ENCODE results near the gene WBP11.
A peak's percentile ranks its signal among the peaks of the same experiment; 100 is the strongest.

The WBP11 gene

GRCh38 chr12:14802721-14803010, 612 bp downstream of the WBP11 start:
- ATAC-seq (ENCODE audit: low read depth) (no peak), DNase-seq (ENCODE audit: low spot score in 2 of 2) (no peak)
- H3K9me3 Mint-ChIP-seq: no peaks in the 10 kb centered on the region
- no peaks in the 10 kb centered on the region for H3K27me3 Mint-ChIP-seq
- peaks cover 7% of the 10 kb centered on the region for H3K36me3 Mint-ChIP-seq
- H3K4me3 Mint-ChIP-seq: no peak overlapping the region
- H3K4me1 Mint-ChIP-seq: peaks cover 9% of the 10 kb centered on the region
- H3K27ac Mint-ChIP-seq: no peak overlapping the region

DNA sequence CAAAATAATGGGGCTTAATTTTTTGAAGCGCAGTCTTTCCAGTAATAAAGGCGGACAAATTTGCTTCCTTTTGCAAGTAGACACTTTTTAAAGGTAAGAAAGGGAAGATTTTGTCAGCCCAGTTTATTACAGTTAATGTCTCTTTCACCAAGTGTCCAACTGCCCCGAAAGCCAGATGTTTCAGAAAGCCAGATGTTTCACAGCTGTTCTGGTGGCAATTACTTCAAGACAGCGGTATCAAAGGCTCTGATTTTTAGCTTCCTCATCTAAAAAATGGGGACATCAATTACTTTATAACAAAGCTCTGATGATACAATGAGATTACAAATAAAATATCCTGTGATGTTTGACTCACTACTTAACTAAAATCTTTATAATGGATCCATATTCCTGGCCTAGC, 1.0 kb downstream of the WBP11 start:
- Mint-ChIP-seq H3K27ac (no peak overlapping the region), H3K9me3 (no peaks in the 10 kb centered on the region), H3K27me3 (no peaks in the 10 kb centered on the region), H3K4me1 (peaks cover 9% of the 10 kb centered on the region), H3K4me3 (no peak overlapping the region), H3K36me3 (peaks cover 11% of the 10 kb centered on the region)
- no peak for DNase-seq (ENCODE audit: low spot score in 2 of 2)
- ATAC-seq (ENCODE audit: low read depth): no peak

GRCh38 chr12:14795028-14795448, 8.2 kb downstream of the WBP11 start:
- Mint-ChIP-seq H3K27me3 (no peaks in the 10 kb centered on the region), H3K36me3 (peaks cover 41% of the 10 kb centered on the region), H3K9me3 (no peaks in the 10 kb centered on the region), H3K27ac (peak overlapping the region; percentile 75), H3K4me1 (peaks cover 2% of the 10 kb centered on the region), H3K4me3 (no peak overlapping the region)
- ATAC-seq (ENCODE audit: low read depth) (peak; percentile 42), DNase-seq (ENCODE audit: low spot score in 2 of 2) (no peak)

GRCh38 chr12:14785568-14785967, 17.7 kb downstream of the WBP11 start:
- no peak for ATAC-seq (ENCODE audit: low read depth)
- Mint-ChIP-seq H3K4me1 (peaks cover 1% of the 10 kb centered on the region), H3K4me3 (no peak overlapping the region), H3K27me3 (no peaks in the 10 kb centered on the region), H3K36me3 (peaks cover 19% of the 10 kb centered on the region), H3K9me3 (no peaks in the 10 kb centered on the region), H3K27ac (no peak overlapping the region)
- DNase-seq (ENCODE audit: low spot score in 2 of 2): no peak

DNA sequence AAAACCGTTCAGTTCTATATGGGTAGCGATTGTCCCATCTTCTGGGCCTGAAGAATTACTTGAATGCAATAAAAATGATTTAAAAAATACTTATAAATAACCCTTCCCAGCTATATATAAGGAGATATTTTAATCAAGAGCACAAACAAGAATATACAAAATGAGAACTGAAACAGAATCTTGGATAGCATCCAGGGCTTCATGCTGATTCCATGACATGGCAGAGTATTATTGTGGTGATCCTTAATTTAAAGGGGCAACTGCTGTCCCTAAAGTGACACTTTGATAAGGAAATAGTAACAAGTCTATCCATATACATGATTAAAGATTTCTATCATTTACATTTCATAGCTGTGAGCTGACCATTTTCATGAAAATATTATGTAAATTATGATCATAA, 18.8 kb downstream of the WBP11 start:
- no peak for DNase-seq (ENCODE audit: low spot score in 2 of 2)
- H3K4me3 Mint-ChIP-seq: no peak overlapping the region
- no peak overlapping the region for H3K27ac Mint-ChIP-seq
- peaks cover 12% of the 10 kb centered on the region for H3K36me3 Mint-ChIP-seq
- no peak for ATAC-seq (ENCODE audit: low read depth)
- no peaks in the 10 kb centered on the region for H3K9me3 Mint-ChIP-seq
- peaks cover 4% of the 10 kb centered on the region for H3K4me1 Mint-ChIP-seq
- no peaks in the 10 kb centered on the region for H3K27me3 Mint-ChIP-seq

DNA sequence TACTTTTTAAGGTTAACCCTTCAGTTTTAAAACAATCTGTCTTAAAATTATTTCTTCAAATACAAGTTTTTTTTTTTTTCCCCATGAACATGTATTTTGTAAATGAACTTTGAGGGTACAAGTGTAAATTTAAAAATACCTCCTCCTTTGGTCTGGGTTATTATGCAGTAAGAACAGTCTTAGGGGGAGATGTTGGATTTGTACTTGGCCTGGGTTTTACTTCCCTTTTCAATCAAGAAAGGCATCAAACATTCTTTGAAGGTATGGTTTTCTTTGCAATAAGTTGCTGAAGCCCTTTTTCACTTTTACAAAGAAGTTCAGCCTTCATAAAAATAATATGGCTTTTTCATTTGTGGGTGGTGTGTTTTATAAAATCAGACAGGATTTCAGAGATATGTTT, 20.5 kb downstream of the WBP11 start:
- peaks cover 4% of the 10 kb centered on the region for H3K4me1 Mint-ChIP-seq
- DNase-seq (ENCODE audit: low spot score in 2 of 2) (no peak), ATAC-seq (ENCODE audit: low read depth) (peak; percentile 41)
- H3K4me3 Mint-ChIP-seq: no peak overlapping the region
- peaks cover 5% of the 10 kb centered on the region for H3K36me3 Mint-ChIP-seq
- H3K27me3 Mint-ChIP-seq: no peaks in the 10 kb centered on the region
- no peak overlapping the region for H3K27ac Mint-ChIP-seq
- no peaks in the 10 kb centered on the region for H3K9me3 Mint-ChIP-seq

DNA sequence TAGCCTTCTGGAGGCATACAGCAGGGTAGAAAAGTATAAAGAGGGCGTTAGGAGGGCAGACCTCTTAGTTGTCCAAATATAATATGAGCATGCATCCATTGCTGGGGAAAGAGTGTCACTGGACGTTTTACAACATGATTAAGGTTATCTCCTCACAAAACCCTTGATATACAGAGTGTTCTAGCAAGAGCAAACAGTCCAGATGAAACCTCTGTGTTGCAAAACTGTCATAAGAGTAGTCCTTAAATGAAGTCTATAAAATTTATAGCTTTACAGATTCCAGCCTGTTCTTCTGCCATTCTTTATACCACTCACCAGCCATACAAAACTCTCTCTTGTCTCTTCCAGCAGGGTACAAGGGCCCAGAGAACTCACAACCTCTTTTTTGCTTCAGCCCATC, 21.7 kb downstream of the WBP11 start:
- Mint-ChIP-seq H3K4me1 (peaks cover 4% of the 10 kb centered on the region), H3K27me3 (no peaks in the 10 kb centered on the region), H3K9me3 (no peaks in the 10 kb centered on the region), H3K36me3 (no peaks in the 10 kb centered on the region), H3K27ac (no peak overlapping the region), H3K4me3 (no peak overlapping the region)
- ATAC-seq (ENCODE audit: low read depth) (no peak), DNase-seq (ENCODE audit: low spot score in 2 of 2) (no peak)

DNA sequence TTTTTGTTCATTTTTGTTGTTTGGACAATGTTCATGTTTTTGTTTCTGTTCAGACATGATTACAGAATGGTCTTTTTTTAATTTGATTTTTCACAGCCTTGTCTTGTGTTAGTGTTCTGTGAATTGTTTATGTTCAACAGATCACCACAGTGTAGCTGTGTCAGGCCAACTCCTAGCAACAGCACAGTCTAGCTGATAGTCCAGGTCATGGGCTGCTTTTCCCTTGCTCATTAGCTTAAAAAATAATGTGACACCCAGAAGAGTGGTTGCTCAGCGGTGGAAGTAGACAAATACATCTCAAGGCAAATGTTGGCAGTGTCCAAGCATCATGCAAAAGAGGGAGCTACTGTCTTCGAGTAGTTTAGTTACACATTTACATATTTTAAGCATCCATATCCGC, 22.4 kb downstream of the WBP11 start:
- peaks cover 4% of the 10 kb centered on the region for H3K4me1 Mint-ChIP-seq
- H3K4me3 Mint-ChIP-seq: no peak overlapping the region
- no peaks in the 10 kb centered on the region for H3K9me3 Mint-ChIP-seq
- DNase-seq (ENCODE audit: low spot score in 2 of 2): no peak
- H3K36me3 Mint-ChIP-seq: no peaks in the 10 kb centered on the region
- ATAC-seq (ENCODE audit: low read depth): no peak
- H3K27ac Mint-ChIP-seq: no peak overlapping the region
- H3K27me3 Mint-ChIP-seq: no peaks in the 10 kb centered on the region

DNA sequence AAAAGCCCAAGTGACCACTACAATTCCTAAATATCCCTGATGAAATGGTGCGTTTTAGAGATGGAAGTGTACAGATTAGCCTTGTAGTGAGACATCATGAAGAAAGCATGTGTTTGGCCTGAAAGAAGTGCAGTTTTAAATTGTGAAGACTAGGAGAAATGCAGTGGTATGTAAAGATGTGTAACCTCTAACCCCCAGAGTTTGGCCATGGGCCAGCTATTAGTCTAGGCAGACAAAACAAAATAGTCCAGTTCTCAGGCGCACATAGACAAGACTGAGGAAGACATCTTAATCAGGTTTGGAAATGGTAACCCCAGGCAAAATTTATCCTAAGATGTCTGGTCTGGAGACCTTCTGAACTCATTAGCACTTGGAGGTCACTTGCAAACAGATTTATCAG, 23.4 kb downstream of the WBP11 start:
- Mint-ChIP-seq H3K27me3 (no peaks in the 10 kb centered on the region), H3K4me3 (no peak overlapping the region), H3K9me3 (no peaks in the 10 kb centered on the region), H3K27ac (no peak overlapping the region), H3K4me1 (peaks cover 11% of the 10 kb centered on the region), H3K36me3 (no peaks in the 10 kb centered on the region)
- DNase-seq (ENCODE audit: low spot score in 2 of 2) (no peak), ATAC-seq (ENCODE audit: low read depth) (no peak)

DNA sequence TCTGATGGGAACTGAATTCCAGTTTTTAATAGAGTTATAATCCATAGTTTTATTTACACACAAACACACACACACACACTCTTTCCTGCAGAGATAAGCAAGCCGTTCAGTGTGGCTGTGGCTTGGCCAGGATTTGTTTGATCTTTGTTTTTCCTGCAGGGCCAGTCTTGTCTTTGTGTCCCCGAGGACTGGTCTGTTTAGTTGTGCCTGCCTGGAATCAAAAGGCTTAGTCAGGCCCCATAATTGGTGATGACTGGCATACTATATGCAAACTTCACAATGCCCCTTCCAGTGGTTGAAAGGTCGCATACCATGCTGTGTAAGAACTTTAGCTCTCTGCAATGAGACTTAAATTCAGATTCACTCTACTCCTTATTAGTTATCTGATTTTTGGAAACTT, 26.0 kb downstream of the WBP11 start:
- ATAC-seq (ENCODE audit: low read depth) (no peak), DNase-seq (ENCODE audit: low spot score in 2 of 2) (no peak)
- H3K9me3 Mint-ChIP-seq: no peaks in the 10 kb centered on the region
- no peaks in the 10 kb centered on the region for H3K36me3 Mint-ChIP-seq
- H3K27ac Mint-ChIP-seq: no peak overlapping the region
- no peaks in the 10 kb centered on the region for H3K27me3 Mint-ChIP-seq
- peaks cover 19% of the 10 kb centered on the region for H3K4me1 Mint-ChIP-seq
- no peak overlapping the region for H3K4me3 Mint-ChIP-seq

GRCh38 chr12:14776236-14776961, 26.9 kb downstream of the WBP11 start:
- Mint-ChIP-seq H3K27ac (no peak overlapping the region), H3K4me3 (no peak overlapping the region), H3K9me3 (no peaks in the 10 kb centered on the region), H3K36me3 (no peaks in the 10 kb centered on the region), H3K4me1 (peaks cover 22% of the 10 kb centered on the region), H3K27me3 (no peaks in the 10 kb centered on the region)
- ATAC-seq (ENCODE audit: low read depth): no peak
- DNase-seq (ENCODE audit: low spot score in 2 of 2): no peak

- no peaks in the 10 kb centered on the region for H3K9me3 Mint-ChIP-seq
- H3K36me3 Mint-ChIP-seq: no peaks in the 10 kb centered on the region
- no peak for DNase-seq (ENCODE audit: low spot score in 2 of 2)
- H3K4me3 Mint-ChIP-seq: peak overlapping the region; percentile 90
- H3K27ac Mint-ChIP-seq: peak overlapping the region; percentile 92
- H3K4me1 Mint-ChIP-seq: peaks cover 21% of the 10 kb centered on the region
- ATAC-seq (ENCODE audit: low read depth): no peak
- H3K27me3 Mint-ChIP-seq: no peaks in the 10 kb centered on the region
Measured at GRCh38 chr12:14775636-14775980, 27.7 kb downstream of the WBP11 start.

GRCh38 chr12:14774906-14775635, 28.2 kb downstream of the WBP11 start:
- Mint-ChIP-seq H3K36me3 (no peaks in the 10 kb centered on the region), H3K27ac (peak overlapping the region; percentile 92), H3K27me3 (no peaks in the 10 kb centered on the region), H3K4me1 (peaks cover 18% of the 10 kb centered on the region), H3K9me3 (no peaks in the 10 kb centered on the region), H3K4me3 (peak overlapping the region; percentile 90)
- DNase-seq (ENCODE audit: low spot score in 2 of 2): peak in 1 of 2 donors; percentile 32
- no peak for ATAC-seq (ENCODE audit: low read depth)

GRCh38 chr12:14774074-14774905, 29.0 kb downstream of the WBP11 start:
- peak; percentile 75 to 84 for DNase-seq (ENCODE audit: low spot score in 2 of 2)
- H3K9me3 Mint-ChIP-seq: no peaks in the 10 kb centered on the region
- H3K4me1 Mint-ChIP-seq: peaks cover 19% of the 10 kb centered on the region
- H3K27me3 Mint-ChIP-seq: no peaks in the 10 kb centered on the region
- ATAC-seq (ENCODE audit: low read depth): peak; percentile 52
- H3K27ac Mint-ChIP-seq: peak overlapping the region; percentile 92
- H3K4me3 Mint-ChIP-seq: peak overlapping the region; percentile 90
- no peaks in the 10 kb centered on the region for H3K36me3 Mint-ChIP-seq

Data from memory B cell (primary cell).